Measurements from ENCODE around the gene FBXW8.
A peak's percentile ranks its signal among the peaks of the same experiment; 100 is the strongest.

FBXW8 gene

DNA sequence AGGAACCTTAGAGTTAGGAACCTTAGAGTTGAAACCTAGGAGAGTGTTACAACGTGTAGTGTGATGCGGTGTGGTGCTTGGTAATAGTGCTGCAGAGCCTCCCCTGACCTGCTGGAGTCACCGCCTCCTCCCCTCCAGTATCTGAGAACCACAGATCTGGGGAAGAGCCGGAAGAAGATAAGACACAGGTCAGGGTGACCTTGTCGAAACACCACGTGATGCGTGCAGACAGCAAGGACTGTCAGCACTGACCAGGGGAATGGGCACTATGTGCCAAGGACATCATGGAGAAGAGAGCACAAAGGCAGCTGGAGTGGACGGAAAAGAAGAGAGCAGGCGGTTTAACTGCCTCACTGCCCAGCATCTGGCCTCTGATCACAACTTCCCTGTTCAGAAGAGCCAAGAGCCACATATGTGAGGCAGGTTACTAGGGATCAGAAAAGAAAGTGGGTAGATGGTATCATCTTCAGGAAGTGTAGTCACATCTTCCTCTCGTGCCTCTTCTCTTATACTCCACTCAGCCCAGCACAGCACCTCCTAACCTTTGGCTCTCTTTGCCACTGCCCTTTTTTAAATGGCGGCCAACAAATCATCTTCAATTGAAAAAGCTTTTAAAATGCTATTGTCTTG is 94.8 kb downstream of the FBXW8 start:
- Mint-ChIP-seq H3K9me3 (no peaks in the 10 kb centered on the region), H3K36me3 (peaks cover 19% of the 10 kb centered on the region), H3K4me3 (no peak overlapping the region), H3K27ac (peak overlapping the region; percentile 8), H3K4me1 (no peaks in the 10 kb centered on the region)
- DNase-seq (ENCODE audit: low spot score in 2 of 2) (no peak), ATAC-seq (no peak)

DNA sequence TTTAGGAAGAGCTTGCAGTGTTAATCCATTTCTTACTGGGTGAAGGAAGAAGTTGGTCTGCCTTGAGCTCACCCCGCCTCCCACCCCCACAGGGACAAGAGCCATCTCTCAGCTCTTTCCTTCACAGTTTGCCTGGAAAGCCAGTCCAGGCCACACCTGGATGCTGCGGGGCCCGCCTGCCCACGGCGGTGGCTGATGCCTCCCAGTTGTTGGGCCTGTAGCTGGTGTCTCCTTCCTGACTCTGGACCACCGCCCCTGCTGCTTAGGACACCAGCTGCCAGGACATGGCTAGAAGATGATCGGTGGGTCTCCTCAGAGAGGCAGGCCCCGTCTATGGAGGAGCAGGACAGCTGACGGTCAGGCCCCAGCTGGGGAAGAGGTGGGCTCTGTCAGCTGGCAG is 95.6 kb downstream of the FBXW8 start:
- peaks cover 27% of the 10 kb centered on the region for H3K36me3 Mint-ChIP-seq
- H3K4me3 Mint-ChIP-seq = no peak overlapping the region
- no peak overlapping the region for H3K27ac Mint-ChIP-seq
- H3K4me1 Mint-ChIP-seq = no peaks in the 10 kb centered on the region
- ATAC-seq = no peak
- no peak for DNase-seq (ENCODE audit: low spot score in 2 of 2)
- no peaks in the 10 kb centered on the region for H3K9me3 Mint-ChIP-seq

DNA sequence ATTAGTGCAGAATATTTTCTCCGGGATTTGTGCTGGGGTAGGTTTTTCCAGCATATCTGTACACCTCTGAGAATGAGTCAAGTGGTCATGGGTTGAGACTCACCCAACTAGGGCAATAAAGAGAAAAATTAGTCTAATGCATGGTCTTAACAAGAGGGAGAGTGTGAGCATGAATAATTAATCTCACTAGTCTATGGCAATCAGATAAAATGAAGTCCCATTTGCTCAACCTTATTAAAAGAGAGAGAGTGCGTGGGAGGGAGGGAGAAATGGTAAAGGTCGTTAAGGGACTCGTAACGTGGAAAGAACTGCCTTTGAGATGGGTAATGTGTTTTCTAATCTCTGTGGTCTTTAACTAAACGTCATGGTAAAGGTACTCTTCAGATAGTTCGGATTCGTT is 96.8 kb downstream of the FBXW8 start:
- H3K27ac Mint-ChIP-seq = no peak overlapping the region
- peaks cover 27% of the 10 kb centered on the region for H3K36me3 Mint-ChIP-seq
- H3K4me1 Mint-ChIP-seq = no peaks in the 10 kb centered on the region

DNA sequence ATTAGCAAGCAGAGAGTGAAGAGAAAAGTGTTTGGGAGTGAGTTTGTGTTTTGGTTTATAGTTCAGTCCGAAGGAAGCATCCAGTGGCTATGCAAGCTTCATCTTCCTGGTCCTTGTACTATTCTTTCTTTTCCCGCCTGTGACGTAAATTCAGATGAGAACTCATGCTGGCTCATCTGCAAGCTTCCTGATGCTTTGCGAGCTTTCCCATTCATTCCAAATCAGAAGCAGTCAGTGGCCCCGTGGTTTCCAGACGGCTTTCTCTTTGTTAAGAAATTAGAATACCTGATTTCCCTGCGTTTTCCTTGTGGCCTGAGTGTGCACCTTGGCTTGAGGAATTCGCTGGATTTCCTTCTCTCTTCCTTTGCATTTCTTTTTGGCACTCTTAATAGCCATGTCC is 99.0 kb downstream of the FBXW8 start:
- Mint-ChIP-seq H3K9me3 (peaks cover 4% of the 10 kb centered on the region), H3K27ac (no peak overlapping the region), H3K4me1 (no peaks in the 10 kb centered on the region), H3K4me3 (no peak overlapping the region), H3K36me3 (peaks cover 33% of the 10 kb centered on the region)
- DNase-seq (ENCODE audit: low spot score in 2 of 2) (no peak), ATAC-seq (no peak)

More for the DNA sequence above, 96.8 kb downstream of the FBXW8 start:
- ATAC-seq (no peak), DNase-seq (ENCODE audit: low spot score in 2 of 2) (no peak)
- Mint-ChIP-seq H3K9me3 (no peaks in the 10 kb centered on the region), H3K4me3 (no peak overlapping the region)

DNA sequence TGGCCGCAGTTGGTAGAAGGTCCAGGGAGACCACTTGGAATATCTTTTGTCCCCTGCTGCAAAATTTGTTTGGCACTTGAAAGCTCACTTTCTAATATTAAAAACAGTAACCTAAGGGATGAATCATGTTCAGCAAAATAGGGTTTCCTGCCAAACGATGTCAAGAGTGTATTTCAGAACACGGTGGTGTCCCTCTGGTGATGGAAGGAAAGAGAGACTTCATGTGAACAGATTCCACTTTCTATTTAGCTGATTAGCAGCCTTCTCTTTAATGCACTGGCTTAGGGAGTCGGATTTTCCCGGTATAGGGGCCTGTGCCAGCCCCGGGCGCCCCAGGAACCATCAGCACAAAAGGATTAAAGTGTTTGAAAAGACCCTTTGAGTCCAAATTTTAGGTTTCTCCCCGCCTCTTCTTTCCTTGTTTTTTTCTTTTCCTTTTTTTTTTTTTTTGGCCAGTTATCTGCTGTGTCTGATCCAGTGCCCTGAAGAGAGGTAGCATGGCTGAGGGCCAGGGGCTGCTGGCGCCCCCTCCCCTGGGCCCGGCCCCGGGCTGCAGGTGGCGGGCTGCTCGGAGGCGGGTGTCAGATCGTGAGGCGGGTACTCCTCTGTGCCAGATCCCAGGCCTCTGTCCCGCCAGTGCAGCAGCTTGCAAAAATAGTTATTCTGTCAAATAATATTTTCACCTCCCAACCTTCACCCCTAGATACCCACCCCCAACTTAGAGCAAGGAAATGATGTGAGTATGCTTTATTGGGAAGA is 100.1 kb downstream of the FBXW8 start:
- ATAC-seq (no peak), DNase-seq (ENCODE audit: low spot score in 2 of 2) (no peak)
- peaks cover 6% of the 10 kb centered on the region for H3K9me3 Mint-ChIP-seq
- H3K27ac Mint-ChIP-seq = no peak overlapping the region
- no peak overlapping the region for H3K4me3 Mint-ChIP-seq
- H3K36me3 Mint-ChIP-seq = peaks cover 31% of the 10 kb centered on the region
- H3K4me1 Mint-ChIP-seq = no peaks in the 10 kb centered on the region

DNA sequence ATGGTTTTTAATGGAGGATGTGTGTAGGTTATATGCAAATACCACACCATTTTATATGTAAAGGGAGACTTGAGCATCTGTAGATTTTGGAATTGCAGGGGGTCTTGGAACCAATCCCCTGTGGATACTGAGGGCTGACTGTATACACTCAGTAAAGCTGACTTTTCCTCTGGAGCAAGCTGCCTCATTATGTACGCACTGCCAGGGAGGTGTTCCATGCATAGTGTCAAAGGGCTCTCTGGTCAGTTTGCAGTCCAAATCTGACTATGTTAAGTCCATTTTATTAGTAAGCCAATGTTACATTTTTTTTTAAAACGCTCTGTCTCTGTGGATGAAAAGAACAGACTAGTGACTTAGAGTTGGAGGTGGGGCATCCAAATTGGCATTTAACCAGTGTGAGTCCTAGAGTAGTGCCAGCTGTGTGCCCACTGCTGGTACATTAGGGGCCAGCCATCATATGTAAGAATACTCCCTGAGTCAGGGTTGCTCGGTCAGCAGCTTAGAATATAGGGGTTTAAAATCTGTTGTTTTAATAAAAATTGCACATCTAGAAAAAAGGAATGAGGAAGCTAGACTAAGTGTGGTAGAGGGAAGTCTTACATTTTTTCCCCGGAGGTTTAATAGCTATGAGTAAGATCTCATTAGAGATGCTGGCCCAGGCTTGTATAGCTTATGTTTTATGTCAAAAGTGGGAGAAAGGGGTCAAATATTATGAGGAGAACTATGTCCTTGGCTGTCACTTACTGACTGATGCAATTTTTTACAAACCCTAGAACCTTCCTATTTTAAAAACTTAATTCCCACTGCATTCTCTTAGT is 101.4 kb downstream of the FBXW8 start:
- Mint-ChIP-seq H3K27ac (no peak overlapping the region), H3K36me3 (peaks cover 31% of the 10 kb centered on the region), H3K4me3 (no peak overlapping the region), H3K9me3 (peaks cover 6% of the 10 kb centered on the region), H3K4me1 (no peaks in the 10 kb centered on the region)
- no peak for ATAC-seq
- no peak for DNase-seq (ENCODE audit: low spot score in 2 of 2)

DNA sequence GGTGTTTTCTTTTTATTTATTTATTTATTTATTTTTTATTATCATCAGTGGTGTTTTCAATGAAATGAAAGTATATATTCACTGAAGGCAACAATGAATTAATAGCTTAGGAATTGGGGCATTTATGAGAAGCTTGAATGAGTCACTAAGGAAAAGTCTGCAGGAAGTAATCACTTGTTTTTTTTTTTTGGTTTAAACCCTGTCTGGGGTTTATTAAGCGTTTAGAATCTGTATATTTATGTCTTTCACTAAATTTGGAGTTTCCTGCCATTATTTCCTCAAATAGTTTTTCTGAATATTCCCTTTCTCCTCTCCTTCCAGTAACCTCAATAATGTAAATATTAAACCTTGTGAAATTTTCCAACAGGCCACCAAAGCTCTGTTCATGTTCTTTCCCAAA is 103.0 kb downstream of the FBXW8 start:
- no peak overlapping the region for H3K27ac Mint-ChIP-seq
- no peak for ATAC-seq
- no peak for DNase-seq (ENCODE audit: low spot score in 2 of 2)
- peaks cover 31% of the 10 kb centered on the region for H3K36me3 Mint-ChIP-seq
- H3K9me3 Mint-ChIP-seq = peaks cover 6% of the 10 kb centered on the region
- H3K4me3 Mint-ChIP-seq = no peak overlapping the region
- H3K4me1 Mint-ChIP-seq = no peaks in the 10 kb centered on the region

DNA sequence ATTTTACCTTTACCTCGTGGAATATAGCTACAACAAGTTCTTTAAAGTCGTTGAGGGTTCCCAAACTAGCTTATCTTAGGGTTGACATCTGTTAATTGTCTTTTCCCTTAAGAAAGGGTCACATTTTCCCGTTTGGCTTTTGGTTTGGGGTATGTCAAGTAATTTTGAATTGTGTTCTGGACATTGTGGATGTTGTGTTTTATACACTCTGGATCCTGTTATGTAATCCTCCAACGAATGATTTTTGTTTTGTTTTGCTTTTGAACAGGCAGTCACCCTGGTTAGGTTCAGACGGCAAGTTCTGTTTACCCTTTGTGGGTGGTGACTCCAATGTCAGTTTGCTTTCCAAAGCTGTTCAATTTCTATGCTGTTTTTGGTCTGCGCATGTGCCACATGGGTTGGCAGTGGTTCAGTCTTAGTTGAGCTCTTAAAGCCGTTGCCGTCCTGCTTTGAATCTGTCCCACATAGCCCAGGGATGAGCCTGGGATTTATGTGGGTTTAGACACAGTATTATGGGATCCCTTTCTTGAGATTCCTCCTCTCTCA is 103.7 kb downstream of the FBXW8 start:
- Mint-ChIP-seq H3K27ac (no peak overlapping the region), H3K4me1 (no peaks in the 10 kb centered on the region), H3K36me3 (peaks cover 31% of the 10 kb centered on the region), H3K9me3 (peaks cover 6% of the 10 kb centered on the region), H3K4me3 (no peak overlapping the region)
- DNase-seq (ENCODE audit: low spot score in 2 of 2) (no peak), ATAC-seq (no peak)

DNA sequence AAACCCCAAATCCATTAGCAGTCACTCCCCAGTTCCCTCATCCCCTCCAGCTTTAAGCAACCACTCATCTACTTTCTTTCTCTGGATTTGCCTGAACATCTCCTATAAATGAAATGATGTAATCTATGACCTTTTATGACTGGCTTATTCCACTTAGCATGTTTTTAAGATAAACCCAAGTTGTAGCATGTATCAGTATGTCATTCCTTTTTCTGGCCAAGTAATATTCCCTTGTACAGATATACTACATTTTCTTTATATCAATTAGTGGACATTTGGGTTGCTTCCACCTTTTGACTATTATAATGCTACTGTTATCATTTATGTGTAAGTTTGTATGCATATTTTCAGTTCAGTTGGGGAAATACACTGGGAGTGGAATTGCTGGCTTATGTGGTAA is 105.1 kb downstream of the FBXW8 start:
- no peak overlapping the region for H3K27ac Mint-ChIP-seq
- peaks cover 6% of the 10 kb centered on the region for H3K9me3 Mint-ChIP-seq
- ATAC-seq = no peak
- H3K36me3 Mint-ChIP-seq = peaks cover 30% of the 10 kb centered on the region
- H3K4me1 Mint-ChIP-seq = no peaks in the 10 kb centered on the region
- DNase-seq (ENCODE audit: low spot score in 2 of 2) = no peak
- no peak overlapping the region for H3K4me3 Mint-ChIP-seq

DNA sequence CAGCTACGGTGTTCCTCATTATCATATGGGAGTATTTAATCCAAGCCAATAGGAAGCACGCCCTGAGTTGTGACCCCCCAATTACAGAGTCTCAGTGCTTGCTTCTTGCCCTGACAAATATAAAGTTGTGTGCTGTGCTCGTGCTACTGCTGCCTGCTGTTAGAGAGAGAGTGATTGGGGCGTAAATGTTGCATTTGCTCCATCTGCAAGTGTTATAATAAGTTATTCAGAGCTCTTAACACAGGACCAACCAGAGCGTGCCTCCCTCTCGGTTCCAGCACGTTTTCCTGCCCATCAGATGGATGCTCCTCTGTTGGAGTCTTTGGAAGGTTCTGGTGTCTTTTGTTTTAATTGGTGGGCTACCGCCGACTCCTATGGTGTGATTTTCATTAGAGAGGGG is 107.1 kb downstream of the FBXW8 start:
- H3K4me3 Mint-ChIP-seq = no peak overlapping the region
- H3K9me3 Mint-ChIP-seq = peaks cover 6% of the 10 kb centered on the region
- H3K27ac Mint-ChIP-seq = no peak overlapping the region
- no peak for DNase-seq (ENCODE audit: low spot score in 2 of 2)
- peaks cover 25% of the 10 kb centered on the region for H3K36me3 Mint-ChIP-seq
- ATAC-seq = no peak
- H3K4me1 Mint-ChIP-seq = no peaks in the 10 kb centered on the region

DNA sequence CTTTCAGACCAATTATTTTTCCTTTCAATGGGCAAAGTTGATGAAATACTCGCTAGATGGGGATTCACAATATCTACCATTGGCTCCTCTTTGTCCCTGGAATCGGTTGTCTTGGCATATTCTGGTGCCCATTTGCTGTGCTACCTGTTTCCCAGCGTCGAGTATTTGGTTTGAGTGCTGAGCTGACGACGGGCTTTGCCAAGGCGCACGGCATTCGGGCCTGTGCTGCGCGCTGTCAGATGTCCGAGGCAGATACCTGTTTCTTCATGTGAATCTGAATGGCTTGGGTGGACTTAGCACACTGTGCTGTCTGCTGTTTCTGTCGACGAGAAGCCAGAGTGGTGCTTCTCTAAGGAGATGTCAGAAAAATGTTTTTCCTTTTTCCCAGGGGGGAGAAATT is 107.5 kb downstream of the FBXW8 start:
- no peak for DNase-seq (ENCODE audit: low spot score in 2 of 2)
- Mint-ChIP-seq H3K4me1 (no peaks in the 10 kb centered on the region), H3K9me3 (peaks cover 6% of the 10 kb centered on the region), H3K36me3 (peaks cover 20% of the 10 kb centered on the region), H3K4me3 (no peak overlapping the region), H3K27ac (no peak overlapping the region)
- ATAC-seq = no peak

DNA sequence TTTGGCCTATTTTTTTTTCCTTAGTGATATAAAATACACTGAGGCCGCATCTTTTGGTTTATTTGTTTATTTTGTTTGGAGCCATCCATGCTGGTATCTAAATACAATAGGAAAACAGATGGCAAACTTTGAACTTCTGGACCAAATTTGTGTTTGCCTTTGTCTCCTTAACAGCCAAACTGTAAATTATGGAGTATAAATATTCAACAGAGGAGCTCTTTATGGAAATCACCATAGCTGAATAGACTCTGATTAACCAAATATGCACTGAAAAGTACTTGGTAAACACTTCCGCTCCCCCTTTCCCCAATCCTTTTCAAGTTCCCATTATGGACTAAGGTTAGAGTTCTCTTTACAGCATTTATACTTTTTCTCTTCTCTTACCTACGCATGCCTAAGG is 107.9 kb downstream of the FBXW8 start:
- Mint-ChIP-seq H3K4me3 (no peak overlapping the region), H3K27ac (peak overlapping the region; percentile 62), H3K36me3 (peaks cover 19% of the 10 kb centered on the region), H3K4me1 (no peaks in the 10 kb centered on the region), H3K9me3 (peaks cover 6% of the 10 kb centered on the region)
- DNase-seq (ENCODE audit: low spot score in 2 of 2) (no peak), ATAC-seq (no peak)

DNA sequence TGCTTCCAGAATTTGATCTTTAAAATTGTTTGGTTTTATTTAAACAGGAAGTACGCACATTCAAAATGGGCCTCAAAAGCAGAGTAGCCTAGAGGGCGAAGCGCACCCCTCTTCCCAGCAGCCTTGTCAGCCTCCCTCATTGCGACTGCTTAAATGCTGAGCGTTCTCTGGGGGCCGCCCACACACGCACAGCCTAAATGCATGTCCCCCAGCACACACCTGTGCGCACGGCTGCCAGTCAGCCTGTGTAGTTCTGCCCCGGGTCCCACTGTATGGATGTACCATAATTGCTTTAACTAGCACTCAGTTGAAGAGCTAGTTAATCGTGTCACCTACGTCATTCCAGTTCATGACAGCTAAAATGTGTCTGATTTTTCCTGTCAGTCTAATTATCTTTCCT is 109.1 kb downstream of the FBXW8 start:
- Mint-ChIP-seq H3K4me1 (no peaks in the 10 kb centered on the region), H3K27ac (no peak overlapping the region), H3K36me3 (peaks cover 15% of the 10 kb centered on the region), H3K9me3 (peaks cover 2% of the 10 kb centered on the region), H3K4me3 (no peak overlapping the region)
- no peak for ATAC-seq
- DNase-seq (ENCODE audit: low spot score in 2 of 2) = no peak

DNA sequence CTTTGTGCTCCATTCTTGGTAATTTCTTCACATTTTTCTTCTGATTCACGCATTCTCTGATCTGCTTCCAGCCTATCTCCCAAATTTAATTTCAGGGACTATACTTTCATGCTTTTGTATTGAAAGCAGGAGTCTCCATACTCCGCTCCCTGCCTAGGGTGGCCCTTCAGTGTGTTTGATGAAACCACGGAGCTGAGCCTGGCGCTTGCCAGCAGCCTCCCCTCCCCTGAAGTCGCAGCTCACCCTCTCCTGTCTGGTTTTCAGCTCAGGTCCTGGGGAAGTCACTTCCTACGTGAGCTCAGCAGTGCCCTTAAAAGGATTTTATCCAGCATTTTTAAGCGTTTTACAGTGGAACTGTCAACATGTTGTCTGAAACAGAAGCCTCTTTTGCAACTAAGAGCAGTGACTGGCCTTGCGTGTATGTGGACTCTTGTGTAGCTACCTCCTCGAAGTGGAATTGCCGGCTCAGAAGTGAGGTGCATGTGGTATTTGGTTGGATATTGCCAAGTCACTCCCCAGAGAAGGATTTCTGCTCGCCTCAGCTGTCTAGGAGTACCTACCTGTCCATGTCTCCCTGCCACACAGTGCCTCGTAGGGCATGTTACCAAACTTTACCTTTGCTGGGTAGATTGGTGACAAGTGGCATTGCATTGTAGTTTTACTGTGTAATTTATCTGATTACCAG is 109.9 kb downstream of the FBXW8 start:
- peaks cover 2% of the 10 kb centered on the region for H3K9me3 Mint-ChIP-seq
- no peak for DNase-seq (ENCODE audit: low spot score in 2 of 2)
- no peak overlapping the region for H3K4me3 Mint-ChIP-seq
- H3K27ac Mint-ChIP-seq = peak overlapping the region; percentile 43
- peaks cover 19% of the 10 kb centered on the region for H3K36me3 Mint-ChIP-seq
- no peak for ATAC-seq
- peaks cover 4% of the 10 kb centered on the region for H3K4me1 Mint-ChIP-seq

DNA sequence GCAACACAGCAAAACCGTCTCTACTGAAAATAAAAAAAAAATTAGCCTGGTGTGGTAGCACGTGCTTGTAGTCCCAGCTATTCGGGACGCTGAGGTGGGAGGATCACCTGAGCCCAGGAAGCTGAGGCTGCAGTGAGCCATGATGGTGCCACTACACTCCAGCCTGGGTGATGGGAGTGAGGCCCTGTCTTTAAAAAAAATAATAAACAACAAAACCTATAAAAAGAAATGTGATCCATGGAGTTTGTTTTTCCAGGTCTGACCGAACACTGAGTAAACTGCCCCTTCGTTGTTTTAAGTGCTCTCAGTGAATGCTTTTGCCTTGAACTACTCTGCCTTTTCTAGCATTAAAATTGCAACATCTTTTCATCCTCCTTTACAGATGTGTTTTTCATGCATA is 111.7 kb downstream of the FBXW8 start:
- H3K27ac Mint-ChIP-seq = no peak overlapping the region
- H3K4me1 Mint-ChIP-seq = peaks cover 11% of the 10 kb centered on the region
- no peak overlapping the region for H3K4me3 Mint-ChIP-seq
- no peaks in the 10 kb centered on the region for H3K9me3 Mint-ChIP-seq
- no peak for DNase-seq (ENCODE audit: low spot score in 2 of 2)
- no peak for ATAC-seq
- H3K36me3 Mint-ChIP-seq = peaks cover 19% of the 10 kb centered on the region

All from stimulated activated effector memory CD8-positive, alpha-beta T cell treated with anti-CD3 and anti-CD28 coated beads, Interleukin-12 subunit alpha, Interleukin-12 subunit beta, amount 100 ng/mL, for 72 hours (primary cell).